ENCODE measurements around the gene MDH2.
"Not testable (repeated sequence)": the region's sequence is repeated elsewhere in the genome, so short reads cannot be mapped to it uniquely, and the experiment has no call there.

MDH2 gene

DNA sequence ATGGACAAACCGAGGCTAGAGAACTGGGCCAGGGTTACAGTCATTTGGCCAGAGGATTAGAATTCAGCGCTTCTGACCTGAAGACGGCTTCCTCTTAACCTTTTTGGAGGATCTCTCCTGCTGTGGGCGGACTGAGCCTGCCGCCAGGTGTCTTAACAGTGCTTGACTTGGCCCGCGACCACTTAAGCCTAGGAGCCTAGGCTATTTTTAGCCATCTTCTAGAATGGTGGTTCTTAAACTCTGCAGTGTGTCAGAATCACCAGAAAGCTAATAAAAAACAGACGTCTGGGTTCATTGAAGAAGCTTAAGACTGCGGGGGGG lies 722 bp downstream of the MDH2 start:
- no peak for DNase-seq

DNA sequence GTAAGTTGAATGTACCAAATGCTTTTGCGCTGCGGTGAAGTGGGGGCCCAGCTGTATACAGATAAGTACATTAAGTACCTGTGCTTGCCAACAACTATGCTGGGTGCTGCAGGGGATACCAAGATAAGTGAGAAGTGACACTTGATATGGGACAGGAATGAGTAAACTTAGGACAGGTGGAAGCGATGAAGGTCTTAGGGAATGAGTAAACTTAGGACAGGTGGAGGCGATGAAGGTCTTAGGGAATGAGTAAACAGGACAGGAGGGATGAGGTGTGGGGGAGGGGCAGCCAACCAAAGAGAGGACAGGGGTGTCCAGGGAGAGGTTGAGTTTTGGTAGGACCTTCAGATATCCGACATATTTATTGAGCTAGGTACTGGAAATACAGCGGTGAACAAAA lies 1.4 kb downstream of the MDH2 start:
- DNase-seq: no peak

DNA sequence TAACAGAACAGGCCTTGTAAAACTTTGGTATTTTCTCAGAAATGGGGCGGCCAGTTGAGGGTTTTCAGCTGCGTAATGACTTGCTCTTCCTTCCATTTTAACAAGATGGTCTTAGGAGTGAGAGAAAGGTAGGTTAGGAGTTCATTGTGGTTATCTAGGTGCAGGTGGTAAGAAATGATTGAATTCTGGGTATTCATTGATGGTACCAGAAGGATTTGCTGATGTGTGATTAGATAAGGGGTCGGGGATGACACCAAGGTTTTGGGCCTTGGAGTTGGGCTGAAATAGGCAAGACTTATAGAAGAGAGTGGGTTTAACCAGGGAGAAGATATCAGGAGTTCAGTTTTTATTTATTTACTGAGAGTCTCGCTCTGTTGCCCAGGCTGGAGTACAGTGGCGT lies 2.6 kb downstream of the MDH2 start:
- no peak for DNase-seq

DNA sequence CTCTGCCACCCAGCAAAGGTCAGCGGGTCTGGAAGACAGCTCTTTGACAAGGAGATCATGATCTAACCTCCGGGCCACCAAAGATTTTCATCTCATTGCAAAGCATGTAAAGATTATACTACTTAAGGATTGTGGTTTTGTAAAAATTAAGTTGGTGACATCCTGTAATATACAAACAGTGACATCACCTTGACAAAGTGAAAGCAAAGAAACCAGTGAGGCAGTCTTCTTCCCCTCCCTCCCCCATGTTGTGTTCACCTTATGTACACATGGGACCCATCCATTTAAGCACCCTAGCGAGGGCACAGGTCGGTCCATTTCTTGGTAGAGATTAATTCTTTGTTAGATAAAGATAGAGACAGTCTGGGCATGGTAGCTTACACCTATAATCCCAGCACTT lies 3.9 kb downstream of the MDH2 start:
- DNase-seq: peak in 2 of 5 experiments; percentile 11 to 85

DNA sequence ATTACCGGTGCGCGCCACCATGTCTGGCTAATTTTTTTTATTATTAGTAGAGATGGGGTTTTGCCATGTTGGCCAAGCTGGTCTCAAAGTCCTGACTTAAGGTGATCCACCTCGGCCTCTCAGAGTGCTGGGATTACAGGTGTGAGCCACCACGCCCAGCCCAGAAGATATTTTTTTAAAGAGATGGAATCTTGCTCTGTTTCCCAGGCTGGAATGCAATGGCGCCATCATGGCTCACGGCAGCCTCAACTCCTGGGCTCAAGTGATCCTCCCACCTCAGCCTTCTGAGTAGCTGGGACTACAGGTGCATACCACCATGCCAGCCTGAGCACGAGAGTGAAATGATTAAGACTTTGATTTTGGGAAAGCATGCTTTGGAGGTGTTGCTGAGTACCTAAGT lies 4.8 kb downstream of the MDH2 start:
- not testable (repeated sequence) for DNase-seq

DNA sequence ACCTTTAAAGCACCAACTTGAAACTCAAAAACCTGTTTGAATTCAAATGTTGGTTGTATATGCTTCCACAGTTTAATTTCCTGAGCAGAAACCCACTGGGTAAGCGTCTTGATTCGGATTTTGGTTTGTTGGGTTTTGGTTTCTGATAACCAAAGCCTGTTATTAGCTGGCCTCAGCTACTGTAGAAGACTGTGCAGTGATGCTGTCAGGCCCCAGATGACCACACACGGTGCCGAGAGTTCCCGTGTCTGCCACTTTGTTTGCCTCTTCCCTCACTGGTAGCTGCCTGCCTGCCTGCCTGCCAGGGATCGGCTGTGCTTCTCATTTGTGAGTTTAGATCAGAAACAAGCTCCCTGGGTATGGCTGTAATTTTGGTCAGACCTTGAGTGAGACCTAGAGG lies 5.6 kb downstream of the MDH2 start:
- peak in 1 of 5 experiments; percentile 16 for DNase-seq

DNA sequence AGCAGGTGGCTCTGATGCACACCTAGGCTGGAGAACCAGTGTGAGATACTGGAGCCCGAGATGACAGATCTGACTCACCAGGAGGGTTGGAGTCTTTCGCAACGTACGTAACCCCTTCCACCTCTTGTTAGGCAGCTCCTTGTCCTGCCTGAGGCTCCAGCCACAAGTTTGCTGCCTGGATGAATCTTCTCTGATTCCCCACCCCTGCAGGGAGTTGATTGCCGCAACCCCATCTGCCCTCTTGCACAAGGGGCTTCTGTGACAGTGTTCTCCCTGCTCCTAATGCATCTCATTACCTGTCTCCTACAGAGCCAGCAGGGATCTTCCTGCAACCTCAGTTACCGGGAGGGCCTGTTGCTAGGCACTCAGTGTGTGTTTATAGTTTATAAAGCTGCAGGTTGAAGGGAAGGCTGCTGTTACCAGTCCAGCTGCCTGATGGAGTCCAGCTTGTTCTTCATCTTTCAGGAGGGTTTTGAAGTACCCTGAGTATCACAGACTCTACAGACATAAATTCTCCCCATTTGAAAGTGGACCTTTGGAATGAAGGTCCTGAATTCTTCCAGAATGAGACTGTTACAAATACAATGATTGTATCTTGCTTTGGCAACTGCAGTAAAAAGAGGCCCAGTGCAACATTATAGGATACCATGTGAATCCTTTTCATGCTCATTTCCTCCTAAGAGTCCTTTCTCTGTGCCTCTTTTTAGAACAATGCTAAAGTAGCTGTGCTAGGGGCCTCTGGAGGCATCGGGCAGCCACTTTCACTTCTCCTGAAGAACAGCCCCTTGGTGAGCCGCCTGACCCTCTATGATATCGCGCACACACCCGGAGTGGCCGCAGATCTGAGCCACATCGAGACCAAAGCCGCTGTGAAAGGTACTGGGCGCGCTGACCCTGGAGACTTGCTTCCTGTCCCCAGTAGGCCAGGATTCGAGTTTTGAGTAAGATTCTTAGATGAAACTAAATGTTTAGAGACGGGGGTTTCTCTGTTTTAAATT lies 6.5 kb downstream of the MDH2 start:
- DNase-seq: peak in 1 of 5 experiments; percentile 31

DNA sequence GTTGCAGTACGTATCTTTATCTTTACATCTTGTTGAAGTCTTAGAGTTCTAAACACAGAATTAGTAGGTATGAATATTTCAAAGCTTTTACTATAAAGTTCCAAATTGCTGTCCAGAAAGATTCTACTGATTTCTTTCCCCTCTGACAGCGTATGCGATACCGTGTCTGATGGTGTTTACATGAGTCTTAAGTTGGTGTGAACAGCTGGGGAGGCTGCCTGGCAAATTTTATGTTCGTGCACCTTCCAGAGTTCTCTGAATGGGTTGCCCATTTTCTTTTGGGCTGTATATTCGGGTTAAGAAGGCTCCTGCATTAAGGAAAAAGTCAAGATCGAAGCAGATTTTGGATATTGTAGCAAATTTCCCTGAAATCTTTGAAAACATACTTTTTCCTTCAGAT lies 8.3 kb downstream of the MDH2 start:
- DNase-seq: no peak

DNA sequence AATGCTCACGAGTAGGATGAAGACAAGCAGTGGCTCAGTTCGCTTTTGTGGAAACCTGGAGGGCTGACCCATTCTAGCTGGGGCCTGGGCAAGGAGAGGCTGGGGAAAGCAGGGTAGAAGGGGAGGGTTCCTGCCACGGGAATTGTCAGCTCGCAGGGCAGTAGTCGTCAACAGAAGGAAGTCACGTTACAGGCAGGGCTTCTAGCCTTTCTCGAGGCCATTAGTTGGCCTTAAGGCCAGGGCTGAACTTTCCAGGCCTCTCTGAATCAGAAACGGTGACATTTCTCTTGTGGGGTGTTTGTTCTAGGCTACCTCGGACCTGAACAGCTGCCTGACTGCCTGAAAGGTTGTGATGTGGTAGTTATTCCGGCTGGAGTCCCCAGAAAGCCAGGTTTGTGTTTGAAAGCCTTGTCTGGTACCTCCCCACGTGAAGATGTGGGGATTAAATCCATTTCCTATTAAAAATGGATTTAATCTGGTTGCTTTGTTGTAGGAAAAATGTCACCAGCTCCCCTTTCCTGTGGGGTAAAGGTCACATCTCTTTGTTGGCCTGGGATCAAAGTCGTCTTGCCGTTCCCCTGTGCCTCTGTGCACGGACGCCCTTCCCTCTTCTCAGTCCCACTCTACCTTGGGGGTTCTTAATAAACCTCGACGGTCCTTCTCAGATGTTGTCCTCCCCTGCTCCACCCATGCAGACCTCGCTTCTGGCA lies 9.4 kb downstream of the MDH2 start:
- DNase-seq: no peak

DNA sequence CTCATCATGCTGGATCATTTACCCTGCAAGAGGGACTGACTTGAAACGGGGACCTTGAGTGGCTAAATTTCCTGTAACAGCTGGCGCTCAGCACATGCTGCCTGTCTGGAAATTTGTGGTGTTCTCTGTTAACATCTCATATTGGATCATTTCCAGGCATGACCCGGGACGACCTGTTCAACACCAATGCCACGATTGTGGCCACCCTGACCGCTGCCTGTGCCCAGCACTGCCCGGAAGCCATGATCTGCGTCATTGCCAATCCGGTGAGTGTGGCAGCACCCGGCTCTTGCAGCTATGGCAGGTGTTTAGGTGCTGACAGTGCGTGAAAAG lies 9.9 kb downstream of the MDH2 start:
- no peak for DNase-seq

DNA sequence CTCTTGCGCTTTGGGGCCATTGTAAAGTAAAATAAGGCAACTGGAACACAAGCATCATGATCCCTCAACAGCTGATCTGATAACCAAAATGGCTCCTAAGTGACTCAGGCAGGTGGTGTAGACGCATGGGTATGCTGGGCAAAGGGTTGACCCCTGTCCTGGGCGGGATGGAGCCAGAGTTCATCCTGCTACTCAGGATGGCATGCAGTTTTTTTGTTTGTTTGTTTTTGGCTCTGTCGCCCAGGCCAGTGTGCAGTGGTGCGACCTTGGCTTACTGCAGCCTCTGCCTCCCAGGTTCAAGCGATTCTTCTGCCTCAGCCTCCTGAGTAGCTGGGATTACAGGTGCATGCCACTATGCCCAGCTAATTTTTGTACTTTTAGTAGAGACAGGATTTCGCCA lies 10.8 kb downstream of the MDH2 start:
- DNase-seq: not testable (repeated sequence)

DNA sequence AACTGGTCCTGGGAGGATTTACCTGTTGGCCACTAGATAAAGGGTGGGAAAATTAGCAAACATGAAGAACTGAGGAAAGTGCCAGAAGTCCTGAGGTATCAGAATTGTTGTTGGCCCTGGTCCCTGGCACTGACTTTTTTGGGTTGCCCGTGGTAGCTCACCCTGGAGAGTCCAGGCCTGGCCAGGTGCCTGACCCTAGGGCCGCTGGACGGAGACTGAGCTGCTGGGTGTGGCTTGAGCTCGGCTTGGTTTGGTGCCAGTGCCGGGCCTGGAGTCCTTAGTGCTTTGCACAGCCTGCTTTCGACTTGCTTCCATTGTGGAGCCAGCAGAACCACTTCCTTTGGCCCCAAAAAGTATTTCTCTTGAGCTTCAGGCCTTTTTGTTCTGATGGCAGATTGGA lies 12.9 kb downstream of the MDH2 start:
- DNase-seq: no peak

DNA sequence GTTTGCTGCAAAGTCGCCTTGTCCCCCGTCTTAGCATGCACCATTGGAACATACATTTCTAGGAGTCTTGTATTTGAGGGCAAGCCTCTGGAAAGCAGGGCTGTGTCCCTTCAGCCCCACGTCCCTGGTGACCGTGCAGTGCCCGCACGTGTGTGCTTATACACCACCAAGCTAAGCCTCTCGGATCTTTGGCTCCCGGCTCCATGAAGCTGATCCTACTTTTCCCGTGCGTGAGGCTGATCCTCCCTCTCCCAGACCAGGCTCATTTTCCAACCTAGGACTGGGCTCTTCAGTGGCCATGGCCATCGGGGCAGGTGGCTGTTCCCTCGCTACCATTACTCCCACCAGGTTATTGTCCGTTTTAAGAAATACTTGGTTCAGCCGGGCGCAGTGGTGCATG lies 14.3 kb downstream of the MDH2 start:
- DNase-seq: no peak

DNA sequence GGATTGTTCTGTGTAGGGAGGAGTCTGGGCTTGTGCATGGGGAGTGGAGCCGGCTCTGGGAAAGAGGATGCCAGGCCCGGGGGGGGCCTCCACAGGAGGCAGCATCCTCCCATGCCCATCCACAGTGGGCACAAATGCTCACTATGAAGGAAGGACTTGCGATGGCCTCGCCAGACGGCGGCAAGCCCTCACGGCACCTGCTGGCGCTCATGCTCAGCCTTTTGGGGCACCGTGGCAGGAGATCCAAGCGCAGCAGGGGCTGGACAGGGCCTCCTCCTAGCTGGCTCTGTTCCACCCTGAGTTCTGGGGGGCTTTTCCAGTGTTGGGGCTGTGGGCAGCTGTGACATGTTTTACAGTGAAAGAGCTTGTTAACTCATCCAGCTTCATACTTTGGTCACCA lies 15.2 kb downstream of the MDH2 start:
- no peak for DNase-seq

DNA sequence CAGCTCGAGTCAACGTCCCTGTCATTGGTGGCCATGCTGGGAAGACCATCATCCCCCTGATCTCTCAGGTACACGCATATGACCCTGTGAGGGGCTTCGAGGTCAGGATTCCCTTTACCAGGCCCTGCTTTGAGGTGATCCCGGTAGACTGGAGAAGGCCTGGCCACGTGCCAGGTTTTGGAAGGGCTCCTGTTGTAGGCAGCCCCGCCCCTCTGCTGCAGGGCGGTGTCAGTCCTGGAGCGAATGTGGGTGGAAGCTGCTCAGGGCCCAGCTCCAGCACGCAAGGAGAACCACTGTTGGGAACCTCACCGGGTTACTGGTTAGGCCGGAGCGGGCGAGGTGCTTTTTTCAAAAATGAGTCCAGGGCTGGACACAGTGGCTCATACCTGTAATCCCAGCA lies 15.6 kb downstream of the MDH2 start:
- DNase-seq: no peak

DNA sequence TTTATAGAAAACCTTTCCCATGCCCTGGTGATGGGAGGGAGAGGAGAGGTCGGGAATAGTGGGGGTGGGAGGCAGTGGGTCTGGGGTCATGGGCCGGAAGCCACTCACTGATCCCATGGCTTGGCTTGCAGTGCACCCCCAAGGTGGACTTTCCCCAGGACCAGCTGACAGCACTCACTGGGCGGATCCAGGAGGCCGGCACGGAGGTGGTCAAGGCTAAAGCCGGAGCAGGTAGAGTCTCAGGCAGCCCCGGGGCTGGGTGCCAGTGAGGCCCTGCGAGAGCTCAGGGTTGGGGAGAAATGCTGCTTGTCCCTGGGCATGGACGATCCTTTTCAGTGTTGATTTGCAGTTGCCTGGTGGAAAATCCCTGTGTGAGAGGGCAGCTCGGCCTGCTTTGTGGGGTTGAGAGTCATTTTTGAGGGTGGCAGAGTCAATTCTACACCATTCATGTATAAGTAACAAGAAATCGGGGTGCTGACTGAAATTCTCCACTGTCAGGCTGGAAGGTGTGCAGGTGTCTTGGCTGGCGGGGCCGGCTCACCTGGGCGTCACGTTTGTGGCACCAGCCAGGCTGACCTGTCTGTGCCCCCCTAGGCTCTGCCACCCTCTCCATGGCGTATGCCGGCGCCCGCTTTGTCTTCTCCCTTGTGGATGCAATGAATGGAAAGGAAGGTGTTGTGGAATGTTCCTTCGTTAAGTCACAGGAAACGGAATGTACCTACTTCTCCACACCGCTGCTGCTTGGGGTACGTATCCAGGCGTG lies 16.5 kb downstream of the MDH2 start:
- DNase-seq: no peak

DNA sequence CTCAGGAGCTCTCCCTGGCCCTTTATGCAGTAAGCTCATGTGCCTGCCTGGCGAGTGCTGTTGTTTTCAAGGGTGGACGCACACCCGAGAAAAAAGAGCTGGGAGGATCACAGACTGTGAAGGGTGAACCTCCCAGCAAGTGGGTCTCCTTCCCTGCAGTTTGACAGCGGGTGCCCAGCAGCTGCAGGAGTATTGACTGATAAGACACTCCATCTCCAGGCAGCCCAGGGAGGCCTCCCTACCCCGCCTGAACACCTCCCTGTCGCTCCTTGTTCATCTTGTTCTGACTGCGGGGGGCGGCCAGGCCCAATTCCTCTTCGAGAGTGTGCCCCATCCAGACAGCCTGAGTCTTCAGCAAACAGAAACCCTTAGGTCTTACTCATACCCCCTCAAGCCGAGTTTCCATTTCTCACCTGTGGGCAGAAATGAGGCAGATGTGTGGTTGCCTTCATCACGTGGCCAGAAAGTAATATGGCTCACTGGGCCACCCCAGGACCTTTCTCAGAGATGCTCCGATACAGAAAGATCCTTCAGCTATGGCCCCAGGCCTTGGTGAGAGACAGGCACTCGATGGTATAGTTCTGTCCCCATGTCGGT lies 17.2 kb downstream of the MDH2 start:
- no peak for DNase-seq

DNA sequence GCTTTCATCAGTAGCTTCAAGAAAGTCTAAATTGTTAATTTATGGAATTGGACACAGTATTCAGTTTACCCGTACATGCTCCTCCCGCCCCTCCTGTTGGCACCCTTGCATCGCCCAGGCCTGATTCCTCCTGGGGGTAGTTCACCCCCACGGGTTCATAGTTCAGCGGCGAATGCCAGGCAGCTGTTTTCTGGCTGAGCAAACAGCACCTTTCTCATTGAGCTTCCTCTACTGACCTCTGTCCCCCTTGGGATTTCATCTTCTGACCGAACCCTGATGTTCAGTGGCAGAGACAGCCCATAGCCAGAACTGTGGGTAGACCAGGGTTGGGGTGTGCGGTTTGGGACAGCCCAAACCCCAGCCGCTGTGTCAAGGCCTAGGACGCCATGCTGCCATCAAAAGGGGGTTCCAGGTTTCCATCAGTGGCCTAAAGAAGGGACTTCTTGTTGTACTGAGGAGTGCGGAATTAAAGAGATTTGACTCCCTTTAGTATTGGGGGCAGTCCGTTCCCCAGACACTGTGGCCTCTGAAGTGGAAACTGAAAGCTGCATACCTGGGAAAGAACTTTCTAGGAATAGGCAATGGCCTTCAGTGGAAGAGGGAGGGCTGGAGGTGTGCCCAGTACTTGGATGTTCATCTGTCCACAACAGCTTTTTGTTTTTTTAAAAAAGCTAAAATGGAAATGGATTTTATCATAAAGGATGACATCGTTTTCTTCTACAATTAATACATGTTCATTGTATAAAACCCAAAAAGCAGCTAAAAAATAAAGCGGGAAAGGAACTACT lies 19.0 kb downstream of the MDH2 start:
- no peak for DNase-seq

DNA sequence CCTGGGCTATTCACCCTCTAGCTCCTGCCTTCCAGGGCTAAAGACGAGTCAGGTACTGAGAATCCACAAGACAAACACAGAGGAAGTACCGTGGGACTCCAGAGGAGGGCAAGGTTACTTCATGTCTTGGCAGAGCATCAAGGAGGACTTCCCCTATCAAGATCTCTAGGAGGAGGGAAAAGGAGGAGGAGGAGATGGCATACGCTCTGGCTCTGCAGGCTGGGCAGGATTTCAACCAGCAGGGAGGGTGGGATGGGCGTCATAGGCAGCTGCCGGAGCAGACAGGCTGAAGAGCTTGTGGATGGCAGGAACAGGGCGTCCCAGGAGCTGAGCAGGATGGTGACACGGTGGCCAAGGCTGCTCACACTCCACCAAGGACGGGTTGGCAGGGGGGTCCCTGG lies 21.3 kb downstream of the MDH2 start:
- no peak for DNase-seq

DNA sequence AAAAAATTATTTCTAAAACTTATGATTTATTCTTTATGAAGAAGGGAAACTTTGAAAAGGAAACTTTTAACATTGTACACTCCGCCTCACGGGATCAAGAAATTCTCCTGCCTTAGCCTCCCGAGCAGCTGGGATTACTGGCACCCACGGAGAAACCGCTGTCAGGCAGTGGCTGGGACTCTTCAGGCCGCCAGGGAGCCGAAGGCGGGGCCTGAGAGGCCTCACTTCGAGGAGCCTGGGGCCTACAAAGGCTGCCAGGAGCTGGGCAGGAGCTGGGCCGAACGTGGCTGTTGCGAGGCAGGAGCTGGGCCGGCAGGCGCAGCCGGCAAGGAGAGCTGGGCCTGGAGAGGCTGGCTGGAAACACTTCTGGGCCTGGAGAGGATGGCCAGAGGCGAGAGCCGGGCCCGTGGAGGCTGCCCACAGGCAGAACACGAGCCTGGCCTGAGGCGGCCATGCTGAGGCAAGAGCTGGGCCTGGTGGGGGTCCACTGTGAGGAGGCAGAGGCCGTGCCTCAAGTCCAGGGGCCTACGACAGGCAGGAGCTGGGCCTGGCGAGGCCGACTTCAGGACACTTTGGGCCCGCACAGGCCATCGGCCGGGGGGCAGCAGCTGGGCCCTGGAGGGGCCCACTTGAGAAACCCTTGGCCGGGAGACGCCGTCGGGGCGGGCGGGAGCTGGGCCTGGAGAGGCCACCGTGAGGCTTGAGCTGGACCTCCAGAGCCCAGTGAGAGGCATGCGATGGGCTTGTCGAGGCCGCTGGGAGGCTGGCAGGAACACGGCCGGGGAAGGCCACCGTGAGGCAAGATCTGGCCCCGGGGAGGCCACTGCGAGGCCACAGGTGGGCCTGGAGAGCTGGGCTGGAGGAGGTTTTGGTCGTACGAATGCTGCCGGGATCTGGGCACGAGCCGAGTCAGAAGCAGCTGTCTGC lies 23.7 kb downstream of the MDH2 start:
- no peak for DNase-seq

Data from T-helper 2 cell (primary cell).